ENCODE data around the gene NINJ2.

- TF ChIP-seq, protein P1, sequence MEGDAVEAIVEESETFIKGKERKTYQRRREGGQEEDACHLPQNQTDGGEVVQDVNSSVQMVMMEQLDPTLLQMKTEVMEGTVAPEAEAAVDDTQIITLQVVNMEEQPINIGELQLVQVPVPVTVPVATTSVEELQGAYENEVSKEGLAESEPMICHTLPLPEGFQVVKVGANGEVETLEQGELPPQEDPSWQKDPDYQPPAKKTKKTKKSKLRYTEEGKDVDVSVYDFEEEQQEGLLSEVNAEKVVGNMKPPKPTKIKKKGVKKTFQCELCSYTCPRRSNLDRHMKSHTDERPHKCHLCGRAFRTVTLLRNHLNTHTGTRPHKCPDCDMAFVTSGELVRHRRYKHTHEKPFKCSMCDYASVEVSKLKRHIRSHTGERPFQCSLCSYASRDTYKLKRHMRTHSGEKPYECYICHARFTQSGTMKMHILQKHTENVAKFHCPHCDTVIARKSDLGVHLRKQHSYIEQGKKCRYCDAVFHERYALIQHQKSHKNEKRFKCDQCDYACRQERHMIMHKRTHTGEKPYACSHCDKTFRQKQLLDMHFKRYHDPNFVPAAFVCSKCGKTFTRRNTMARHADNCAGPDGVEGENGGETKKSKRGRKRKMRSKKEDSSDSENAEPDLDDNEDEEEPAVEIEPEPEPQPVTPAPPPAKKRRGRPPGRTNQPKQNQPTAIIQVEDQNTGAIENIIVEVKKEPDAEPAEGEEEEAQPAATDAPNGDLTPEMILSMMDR (IDR thresholded peaks at IDR 0.05; ENCODE audit: low read depth, low read length), result no peak
- no peak for TF ChIP-seq EZH2phosphoT487 (IDR thresholded peaks at IDR 0.05; ENCODE audit: low read depth)
Observed at GRCh38 chr12:639988-640387, 23.3 kb downstream of the NINJ2 start.

All from OCI-LY3 (cell line).